MCF 10A (cell line): ENCODE measurements around the gene PRMT1. TPM values are rescaled to one million over a fixed set of nuclear protein-coding genes. Genes with fewer than 3 reads are reported as not detected.

ENCODE experiments used
- BruUV-seq: library from RNA; stranded (reverse); fragments of 400-500 nt; replicated peaks from 2 replicates; lab custom pipeline; 2021; lab: Mats Ljungman, UMichigan
- CTCF ChIA-PET: fragments of 300-600 bp; sonication (Branson Sonifier 250); formaldehyde crosslinking; extraction: SDS; loops from one replicate; lab custom pipeline; 2021; ENCODE audit warnings: antibody characterized with exemption, inconsistent platforms; lab: Yijun Ruan, JAX
- POLR2A ChIA-PET: fragments of 300-600, 350-650 bp; sonication (Branson Sonifier 250); formaldehyde crosslinking; extraction: SDS; loops from one replicate; lab custom pipeline; 2020; ENCODE audit warnings: antibody characterized with exemption, inconsistent platforms; lab: Yijun Ruan, JAX
- DNase-seq: peaks from one replicate; pipeline ENCODE4 v3.0.0-alpha.2; 2018; ENCODE audit not compliant: unreplicated experiment
- H3K27ac Mint-ChIP-seq: one replicate; pipeline ENCODE4 v1.8.0; 2022; ENCODE audit warnings: mild to moderate bottlenecking, low read depth, mixed read lengths; ENCODE audit not compliant: unreplicated experiment
- H3K27me3 Mint-ChIP-seq: one replicate; pipeline ENCODE4 v1.8.0; 2022; ENCODE audit warnings: mixed read lengths; ENCODE audit not compliant: insufficient read depth, unreplicated experiment
- H3K36me3 Mint-ChIP-seq: one replicate; pipeline ENCODE4 v1.8.0; 2022; ENCODE audit warnings: mild to moderate bottlenecking, moderate library complexity, mixed read lengths; ENCODE audit not compliant: insufficient read depth, unreplicated experiment
- H3K4me1 Mint-ChIP-seq: one replicate; pipeline ENCODE4 v1.8.0; 2022; ENCODE audit warnings: mixed read lengths; ENCODE audit not compliant: insufficient read depth, unreplicated experiment
- H3K4me3 Mint-ChIP-seq: one replicate; pipeline ENCODE4 v1.8.0; 2022; ENCODE audit warnings: mild to moderate bottlenecking, moderate library complexity, mixed read lengths; ENCODE audit not compliant: unreplicated experiment
- H3K9me3 Mint-ChIP-seq: one replicate; pipeline ENCODE4 v1.8.0; 2022; ENCODE audit warnings: mixed read lengths; ENCODE audit not compliant: unreplicated experiment
- CTCF ChIP-seq: fragments of 200-600 bp; IDR thresholded peaks from one replicate; pipeline ENCODE4 v1.8.0; 2022; ENCODE audit warnings: antibody characterized with exemption, mild to moderate bottlenecking; ENCODE audit not compliant: unreplicated experiment
- intact Hi-C: fragments of 100-400 bp; cut with micrococcal nuclease; formaldehyde crosslinking; loops from 2 replicates; pipeline ENCODE4 v1.14.1; 2022
- total RNA-seq: library from RNA; stranded (reverse); gene quantifications from 2 replicates; pipeline ENCODE4 v1.2.3, GENCODE V29; 2022

PRMT1 gene
- total RNA-seq, 1 experiment from 2014 or later, result 304 TPM

- H3K27me3 Mint-ChIP-seq, result no peaks in the 10 kb centered on the region
- ChIA-PET CTCF (interaction anchor here (0.5 to 1.5 kb wide), 11 partner anchors 16 to 287 kb away, joined by 3 to 5 read pairs (median 3); partner anchors contain the start of gene SCAF1), POLR2A (interaction anchor here (0.6 to 8.4 kb wide), 13 partner anchors 15 to 250 kb away, joined by 3 to 121 read pairs (median 4); partner anchors contain the start of genes AKT1S1, AP2A1, ATF5 and BCL2L12)
- TF ChIP-seq CTCF, result no peak
- H3K36me3 Mint-ChIP-seq, result peaks cover 56% of the 10 kb centered on the region
- no peak for DNase-seq
- no TSS peak for BruUV-seq
- intact Hi-C loops, result loop anchor here (1.0 to 10.0 kb wide), 4 partner anchors 87 to 176 kb away; partner anchors contain the start of genes AP2A1, PRR12 and PTOV1
- H3K4me1 Mint-ChIP-seq, result peaks cover 12% of the 10 kb centered on the region
- H3K9me3 Mint-ChIP-seq, result no peaks in the 10 kb centered on the region
- H3K27ac Mint-ChIP-seq, result peak overlapping the region; percentile 60
- H3K4me3 Mint-ChIP-seq, result peak overlapping the region; percentile 96
These were observed 2.1 kb downstream of the PRMT1 start for GRCh38 chr19:49678985-49679770.

DNA sequence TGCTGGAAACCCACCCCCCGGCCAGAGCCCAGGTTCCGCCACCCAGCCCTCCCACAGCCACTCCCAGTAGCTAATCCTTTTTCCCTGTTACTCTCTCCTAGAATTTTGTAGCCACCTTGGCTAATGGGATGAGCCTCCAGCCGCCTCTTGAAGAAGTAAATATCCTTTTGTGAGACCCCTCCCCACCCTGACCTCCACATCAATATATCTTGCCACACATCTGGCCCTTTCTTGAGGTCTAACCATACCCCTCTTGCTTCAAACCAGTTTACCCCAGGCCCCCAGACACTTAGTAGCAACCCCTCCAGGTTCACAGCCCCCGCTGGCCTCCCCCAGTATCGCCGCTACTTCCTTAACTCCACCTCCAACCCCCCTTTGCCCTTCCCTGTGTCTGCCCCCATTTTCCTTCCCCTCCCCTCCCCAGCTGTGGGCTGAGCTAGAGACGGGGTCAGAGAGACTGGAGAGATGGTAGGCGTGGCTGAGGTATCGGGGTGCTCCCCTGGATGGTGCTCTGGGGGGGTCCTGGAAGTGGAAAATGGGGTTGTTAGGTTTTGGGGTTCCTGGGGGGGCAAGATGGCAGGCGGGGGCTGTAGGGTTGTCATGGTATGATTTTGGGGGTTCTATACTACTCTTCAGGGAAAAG is 2.8 kb downstream of the PRMT1 start:
- intact Hi-C loops, result loop anchor here (5.0 to 10.0 kb wide), 3 partner anchors 87 to 175 kb away; partner anchors contain the start of genes AP2A1, PRR12 and PTOV1
- Mint-ChIP-seq H3K4me1 (peaks cover 12% of the 10 kb centered on the region), H3K27me3 (no peaks in the 10 kb centered on the region), H3K36me3 (peaks cover 63% of the 10 kb centered on the region), H3K9me3 (no peaks in the 10 kb centered on the region), H3K27ac (peak overlapping the region; percentile 46), H3K4me3 (peak overlapping the region; percentile 96)
- DNase-seq, result no peak
- CTCF ChIA-PET, result interaction anchor here (0.6 to 1.0 kb wide), 6 partner anchors 36 to 1287 kb away, joined by 3 to 5 read pairs (median 3); no protein-coding TSS in a partner anchor
- POLR2A ChIA-PET, result interaction anchor here (0.6 to 8.4 kb wide), 9 partner anchors 15 to 197 kb away, joined by 3 to 121 read pairs (median 8); partner anchors contain the start of genes AKT1S1, AP2A1, BCL2L12 and IRF3
- no TSS peak for BruUV-seq
- no peak for TF ChIP-seq CTCF

GRCh38 chr19:49680421-49681351 is 3.6 kb downstream of the PRMT1 start:
- ChIA-PET CTCF (interaction anchor here (0.6 to 1.4 kb wide), 18 partner anchors 9 to 1288 kb away, joined by 3 to 8 read pairs (median 3); partner anchors contain the start of genes BCL2L12, IRF3 and RRAS), POLR2A (interaction anchor here (0.9 to 8.4 kb wide), 3 partner anchors 15 to 39 kb away, joined by 3 to 121 read pairs (median 4); partner anchors contain the start of genes BCL2L12, IRF3, RRAS and SCAF1)
- H3K27ac Mint-ChIP-seq, result peak overlapping the region; percentile 46
- peak; percentile 95 for TF ChIP-seq CTCF
- peaks cover 12% of the 10 kb centered on the region for H3K4me1 Mint-ChIP-seq
- H3K4me3 Mint-ChIP-seq, result no peak overlapping the region
- peak; percentile 83 for DNase-seq
- intact Hi-C loops, result no loop called here
- H3K27me3 Mint-ChIP-seq, result no peaks in the 10 kb centered on the region
- peaks cover 71% of the 10 kb centered on the region for H3K36me3 Mint-ChIP-seq
- no peaks in the 10 kb centered on the region for H3K9me3 Mint-ChIP-seq
- no TSS peak for BruUV-seq
